Measurements from ENCODE around the gene ASB4.
"Not testable (repeated sequence)": the region's sequence is repeated elsewhere in the genome, so short reads cannot be mapped to it uniquely, and the experiment has no call there.

DNA sequence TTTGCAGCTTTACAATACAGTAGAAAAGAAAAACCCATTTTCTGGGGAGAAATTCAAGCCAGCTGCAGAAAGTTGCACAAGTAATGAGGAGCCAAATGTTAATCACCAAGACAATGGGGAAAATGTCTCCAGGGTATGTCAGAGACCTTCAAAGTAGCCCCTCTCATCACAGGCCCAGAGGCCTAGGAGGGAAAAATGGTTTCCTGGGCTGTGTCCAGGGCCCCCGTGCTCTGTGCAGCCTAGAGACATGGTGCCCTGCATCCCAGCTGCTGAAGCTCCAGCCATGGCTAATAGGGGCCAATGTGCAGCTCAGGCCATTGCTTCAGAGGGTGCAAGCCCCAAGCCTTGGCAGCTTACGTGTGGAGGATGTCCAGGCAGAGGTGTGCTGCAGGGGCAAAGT is 25.1 kb upstream of the ASB4 start:
- TF ChIP-seq, protein P1, sequence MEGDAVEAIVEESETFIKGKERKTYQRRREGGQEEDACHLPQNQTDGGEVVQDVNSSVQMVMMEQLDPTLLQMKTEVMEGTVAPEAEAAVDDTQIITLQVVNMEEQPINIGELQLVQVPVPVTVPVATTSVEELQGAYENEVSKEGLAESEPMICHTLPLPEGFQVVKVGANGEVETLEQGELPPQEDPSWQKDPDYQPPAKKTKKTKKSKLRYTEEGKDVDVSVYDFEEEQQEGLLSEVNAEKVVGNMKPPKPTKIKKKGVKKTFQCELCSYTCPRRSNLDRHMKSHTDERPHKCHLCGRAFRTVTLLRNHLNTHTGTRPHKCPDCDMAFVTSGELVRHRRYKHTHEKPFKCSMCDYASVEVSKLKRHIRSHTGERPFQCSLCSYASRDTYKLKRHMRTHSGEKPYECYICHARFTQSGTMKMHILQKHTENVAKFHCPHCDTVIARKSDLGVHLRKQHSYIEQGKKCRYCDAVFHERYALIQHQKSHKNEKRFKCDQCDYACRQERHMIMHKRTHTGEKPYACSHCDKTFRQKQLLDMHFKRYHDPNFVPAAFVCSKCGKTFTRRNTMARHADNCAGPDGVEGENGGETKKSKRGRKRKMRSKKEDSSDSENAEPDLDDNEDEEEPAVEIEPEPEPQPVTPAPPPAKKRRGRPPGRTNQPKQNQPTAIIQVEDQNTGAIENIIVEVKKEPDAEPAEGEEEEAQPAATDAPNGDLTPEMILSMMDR (IDR thresholded peaks at IDR 0.05) = not testable (repeated sequence)
- not testable (repeated sequence) for TF ChIP-seq POLR2A (IDR thresholded peaks at IDR 0.05)

Measured in heart left ventricle (tissue), 13 donors.